GM21423 (cell line): Measurements from ENCODE around the gene ITGA6.

Experiments
- ATAC-seq: cut with Tn5 transposase; IDR thresholded peaks from one replicate; pipeline ENCODE4 v1.9.1; 2021; ENCODE audit warnings: mild to moderate bottlenecking, moderate library complexity; ENCODE audit not compliant: unreplicated experiment

The ITGA6 gene

DNA sequence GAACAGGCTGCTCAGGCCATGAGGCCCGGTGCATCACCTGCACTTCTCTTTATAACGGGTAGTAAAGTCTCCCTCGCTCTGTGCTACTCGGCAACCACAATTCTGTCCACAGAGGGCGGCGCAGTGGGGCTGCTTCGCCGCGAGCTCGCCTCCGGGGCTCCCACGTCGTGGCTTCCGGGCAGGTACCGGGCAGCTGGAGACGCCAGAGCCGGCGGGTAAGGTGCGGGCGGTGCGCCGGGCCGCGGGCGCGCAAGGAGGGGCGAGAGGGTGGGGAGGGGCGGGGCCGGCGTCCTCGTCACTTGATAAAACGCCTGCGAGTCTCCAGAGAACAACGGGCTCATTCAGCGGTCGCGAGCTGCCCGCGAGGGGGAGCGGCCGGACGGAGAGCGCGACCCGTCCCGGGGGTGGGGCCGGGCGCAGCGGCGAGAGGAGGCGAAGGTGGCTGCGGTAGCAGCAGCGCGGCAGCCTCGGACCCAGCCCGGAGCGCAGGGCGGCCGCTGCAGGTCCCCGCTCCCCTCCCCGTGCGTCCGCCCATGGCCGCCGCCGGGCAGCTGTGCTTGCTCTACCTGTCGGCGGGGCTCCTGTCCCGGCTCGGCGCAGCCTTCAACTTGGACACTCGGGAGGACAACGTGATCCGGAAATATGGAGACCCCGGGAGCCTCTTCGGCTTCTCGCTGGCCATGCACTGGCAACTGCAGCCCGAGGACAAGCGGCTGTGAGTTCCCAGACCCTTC lies at the start of gene ITGA6:
TSS of gene ITGA6 (plus strand) at position 331 of the 734 bp plus-strand sequence.
- no peak for ATAC-seq

GRCh38 chr2:172380436-172381274 lies 46.7 kb upstream of the ITGA6 start:
- ATAC-seq, result no peak

- no peak for ATAC-seq
These were observed 45.9 kb upstream of the ITGA6 start for GRCh38 chr2:172381275-172382027.

DNA sequence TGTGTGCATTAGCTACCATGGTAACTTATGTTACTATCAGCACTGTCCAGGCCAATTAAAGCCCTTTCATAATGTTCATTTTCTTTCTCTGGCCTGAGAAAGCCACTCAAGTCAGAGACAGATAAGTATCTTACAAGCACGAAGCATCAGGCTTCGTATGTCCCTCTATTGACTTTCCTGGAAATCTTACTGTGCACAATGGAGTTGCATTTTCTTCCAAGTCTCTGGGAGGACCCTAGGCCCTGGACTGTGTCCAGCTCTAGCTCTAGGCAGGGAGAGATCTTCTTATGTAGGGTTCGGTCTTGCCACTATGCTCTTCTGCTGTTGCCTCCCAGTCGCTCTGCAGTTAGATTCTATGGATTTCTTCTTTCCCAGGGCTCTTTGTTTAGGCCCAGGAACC lies 40.0 kb upstream of the ITGA6 start:
- no peak for ATAC-seq

DNA sequence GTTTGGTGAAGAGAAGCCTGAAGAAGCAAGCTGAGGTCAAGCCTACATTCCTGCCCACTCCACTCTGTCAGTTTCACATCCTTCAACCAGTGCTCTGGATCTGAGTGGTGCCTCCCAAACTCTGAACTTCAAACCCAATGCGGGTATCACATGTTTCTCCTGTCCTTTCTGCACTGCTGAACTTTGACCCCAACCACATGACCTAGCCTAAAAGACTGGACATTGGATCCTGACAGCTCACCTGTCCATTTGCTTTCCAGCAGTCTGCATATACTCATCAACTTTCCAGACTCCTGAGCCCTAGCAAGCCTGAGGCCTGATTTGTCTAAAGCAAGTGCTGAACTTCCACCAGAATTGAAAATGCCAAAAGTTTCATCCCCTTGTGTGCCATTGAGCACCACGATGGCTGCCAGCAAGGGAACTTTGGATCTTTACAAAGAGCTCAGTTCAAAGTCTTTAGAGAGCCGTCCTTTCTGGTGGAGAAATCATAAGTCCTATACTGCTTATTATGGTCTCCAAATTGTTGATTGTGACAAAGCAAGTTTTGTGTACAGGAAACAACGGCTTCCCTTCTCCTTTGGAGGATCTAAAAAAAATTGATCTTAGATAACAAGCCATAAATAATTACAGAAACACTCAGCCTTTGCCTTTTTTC lies 37.6 kb upstream of the ITGA6 start:
- ATAC-seq, result no peak

DNA sequence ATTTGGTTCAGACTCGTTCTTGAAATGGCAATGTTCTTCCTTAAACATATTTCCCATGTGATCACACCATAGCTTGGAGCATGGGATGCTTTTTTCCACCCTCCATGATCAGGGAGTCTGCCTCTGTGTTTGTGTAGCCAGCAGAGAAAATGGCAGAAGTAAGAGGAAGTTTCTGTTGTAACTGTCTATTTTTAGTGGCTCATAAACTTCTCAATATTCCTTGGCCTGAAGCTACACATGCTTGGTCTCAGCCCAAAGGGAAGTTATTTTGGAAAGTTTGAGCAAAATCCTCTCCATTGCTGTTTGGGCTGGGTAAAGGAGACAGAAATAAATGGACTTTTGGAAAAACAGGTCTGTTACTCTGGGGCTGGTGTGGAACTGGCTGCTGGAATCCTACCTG lies 33.4 kb upstream of the ITGA6 start:
- no peak for ATAC-seq

DNA sequence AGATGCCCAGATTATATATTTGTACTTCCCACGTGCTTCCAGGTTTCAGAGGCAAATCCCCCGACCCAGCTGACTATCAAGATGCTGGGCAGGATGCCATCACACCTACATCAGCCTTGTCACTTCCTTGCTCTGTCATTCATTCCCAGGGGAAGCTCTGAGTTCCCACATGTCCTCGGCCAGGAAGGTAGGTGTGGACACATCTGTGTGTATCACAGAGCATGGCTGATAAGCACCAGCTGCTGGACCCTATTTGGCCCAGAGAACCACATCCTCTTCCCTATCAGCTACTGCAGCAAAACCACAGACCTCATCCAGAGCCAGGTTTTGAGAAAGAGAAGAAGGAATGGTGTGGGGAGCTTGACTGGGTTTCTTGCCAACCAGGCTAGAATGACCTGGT lies 31.9 kb upstream of the ITGA6 start:
- ATAC-seq, result no peak

GRCh38 chr2:172397148-172397834 lies 30.1 kb upstream of the ITGA6 start:
- ATAC-seq, result no peak

DNA sequence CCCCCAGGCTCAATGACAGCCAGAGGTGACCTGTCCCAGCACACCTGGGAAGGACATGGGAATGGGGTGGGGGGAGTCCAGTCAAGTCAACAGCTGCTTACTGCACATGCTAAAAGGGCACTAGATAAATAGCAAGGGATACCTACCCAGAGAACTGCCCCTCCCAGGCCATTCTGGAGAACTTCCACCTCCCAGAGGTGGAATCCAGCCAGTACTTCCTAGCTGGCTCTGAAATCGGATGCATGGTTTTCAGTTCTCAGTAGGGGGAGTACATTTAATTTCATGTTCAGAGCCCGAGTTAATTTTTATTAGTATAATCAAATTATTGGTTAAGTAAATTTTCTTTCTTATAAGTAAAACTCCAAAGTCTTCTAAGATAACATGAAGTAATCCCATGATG lies 28.9 kb upstream of the ITGA6 start:
- ATAC-seq, result no peak

DNA sequence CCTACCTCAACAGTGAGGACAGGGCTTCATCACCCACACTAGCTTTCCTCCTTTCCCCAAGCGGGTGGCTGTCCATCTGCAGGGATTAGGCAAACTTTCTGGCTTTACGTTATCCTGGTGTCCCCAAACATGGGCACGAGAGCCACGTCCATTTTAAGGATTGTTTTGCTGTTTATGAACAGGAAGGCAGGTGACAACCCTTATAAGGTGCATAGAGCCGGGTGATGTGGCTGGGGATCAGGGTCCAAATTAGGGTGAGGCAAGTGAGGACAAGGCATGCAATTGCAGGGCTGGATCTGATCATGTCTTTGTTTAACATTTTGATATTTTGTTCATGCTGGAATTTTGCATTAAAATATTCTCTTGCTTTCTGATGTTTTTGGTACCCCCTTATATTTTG lies 27.6 kb upstream of the ITGA6 start:
- no peak for ATAC-seq

GRCh38 chr2:172402198-172402597 lies 25.2 kb upstream of the ITGA6 start:
- ATAC-seq, result no peak

DNA sequence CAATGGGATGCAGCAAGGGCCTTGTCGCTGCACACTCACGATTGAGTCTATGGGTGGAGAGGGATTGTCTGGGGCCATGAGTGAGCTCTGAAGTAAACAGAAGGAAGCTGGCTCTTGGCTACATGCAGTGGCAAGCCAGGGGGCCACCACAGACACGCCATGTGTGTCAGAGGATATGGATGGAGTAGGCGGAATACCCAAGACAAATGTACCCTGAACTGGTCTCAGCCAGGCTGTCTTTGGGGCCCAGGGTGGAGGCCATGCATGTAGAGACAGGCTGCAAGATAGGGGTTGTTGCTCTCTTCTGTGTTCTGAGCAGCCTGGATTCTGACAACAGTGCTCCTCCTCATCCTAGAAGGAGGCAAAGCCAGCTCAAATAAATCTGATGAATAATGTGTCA lies 24.0 kb upstream of the ITGA6 start:
- ATAC-seq, result no peak

- ATAC-seq, result no peak
These were observed 23.4 kb upstream of the ITGA6 start for GRCh38 chr2:172403881-172404468.

- no peak for ATAC-seq
These were observed 22.6 kb upstream of the ITGA6 start for GRCh38 chr2:172404824-172405223.

- no peak for ATAC-seq
These were observed 21.7 kb upstream of the ITGA6 start for GRCh38 chr2:172405673-172406072.

- ATAC-seq, result no peak
These were observed 19.1 kb upstream of the ITGA6 start for GRCh38 chr2:172408143-172408766.

- ATAC-seq, result no peak
These were observed 18.3 kb upstream of the ITGA6 start for GRCh38 chr2:172409042-172409441.

- ATAC-seq, result no peak
These were observed 14.3 kb upstream of the ITGA6 start for GRCh38 chr2:172412984-172413492.

- no peak for ATAC-seq
These were observed 12.1 kb upstream of the ITGA6 start for GRCh38 chr2:172415157-172415864.
